ENCODE measurements around the gene UPK2.

Gene UPK2

GRCh38 chr11:118921121-118921928, 34.8 kb upstream of the UPK2 start:
- no peak for TF ChIP-seq FOXP2 (optimal IDR thresholded peaks at IDR 0.05; ENCODE audit: borderline replicate concordance, extremely low read depth, extremely low read length, insufficient read depth)
- TF ChIP-seq POLR2AphosphoS5 (IDR thresholded peaks at IDR 0.05; ENCODE audit: low read depth, low read length), result no peak
- 0 out of 2 replicates have a peak, but pooled peaks have one; percentile 34 for TF ChIP-seq SIN3A (IDR thresholded peaks at IDR 0.05; ENCODE audit: borderline replicate concordance, insufficient read depth, low read length)

DNA sequence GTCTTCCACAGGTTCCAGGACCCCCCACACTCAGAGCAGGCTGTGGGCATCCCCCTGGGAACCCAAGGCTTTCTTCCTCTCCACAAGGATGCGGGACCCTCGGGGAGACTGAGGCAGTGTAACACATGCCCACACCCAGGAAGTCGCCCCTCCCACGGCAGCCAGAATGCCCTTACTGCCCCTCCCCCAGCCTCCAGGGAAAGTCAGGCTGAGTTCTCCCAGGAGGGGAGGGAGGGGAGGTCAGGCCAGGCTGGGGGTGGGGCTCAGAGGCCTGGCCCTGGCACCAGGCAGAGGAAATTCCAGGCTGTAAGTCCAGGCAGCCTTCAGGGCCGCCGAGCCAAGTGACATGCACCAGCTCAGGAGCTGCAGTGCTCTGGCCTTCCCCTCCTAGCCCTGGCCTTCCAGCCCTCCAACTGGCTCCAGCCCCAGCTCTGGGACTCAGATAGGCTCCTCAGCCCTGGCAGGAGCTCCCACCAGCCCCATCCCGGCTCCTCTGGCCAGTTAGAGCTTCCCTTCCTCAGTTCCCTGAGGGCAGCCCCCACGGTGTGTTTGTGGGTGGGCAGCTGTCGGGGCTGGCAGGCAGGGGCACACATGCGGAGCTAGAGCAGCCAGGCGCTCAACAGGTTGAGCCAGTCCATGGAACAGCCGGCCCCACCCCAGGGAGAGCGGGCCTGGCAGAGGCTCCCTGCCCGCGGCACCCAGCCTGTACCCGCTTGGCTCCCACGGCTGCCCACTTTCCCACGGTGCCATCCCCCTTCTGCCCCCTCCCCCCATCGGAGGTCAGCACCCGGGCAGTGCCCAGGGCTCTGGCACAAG, 34.0 kb upstream of the UPK2 start:
- TF ChIP-seq SIN3A (IDR thresholded peaks at IDR 0.05; ENCODE audit: borderline replicate concordance, insufficient read depth, low read length) (no peak), POLR2AphosphoS5 (IDR thresholded peaks at IDR 0.05; ENCODE audit: low read depth, low read length) (no peak), REST (IDR thresholded peaks at IDR 0.05; ENCODE audit: insufficient read depth in 1 of 2, low read depth in 2 of 2, low read length in 2 of 2) (no peak), TAF1 (IDR thresholded peaks at IDR 0.05; ENCODE audit: borderline replicate concordance, insufficient read depth, low read length) (no peak), FOXP2 (optimal IDR thresholded peaks at IDR 0.05; ENCODE audit: borderline replicate concordance, extremely low read depth, extremely low read length, insufficient read depth) (no peak)

DNA sequence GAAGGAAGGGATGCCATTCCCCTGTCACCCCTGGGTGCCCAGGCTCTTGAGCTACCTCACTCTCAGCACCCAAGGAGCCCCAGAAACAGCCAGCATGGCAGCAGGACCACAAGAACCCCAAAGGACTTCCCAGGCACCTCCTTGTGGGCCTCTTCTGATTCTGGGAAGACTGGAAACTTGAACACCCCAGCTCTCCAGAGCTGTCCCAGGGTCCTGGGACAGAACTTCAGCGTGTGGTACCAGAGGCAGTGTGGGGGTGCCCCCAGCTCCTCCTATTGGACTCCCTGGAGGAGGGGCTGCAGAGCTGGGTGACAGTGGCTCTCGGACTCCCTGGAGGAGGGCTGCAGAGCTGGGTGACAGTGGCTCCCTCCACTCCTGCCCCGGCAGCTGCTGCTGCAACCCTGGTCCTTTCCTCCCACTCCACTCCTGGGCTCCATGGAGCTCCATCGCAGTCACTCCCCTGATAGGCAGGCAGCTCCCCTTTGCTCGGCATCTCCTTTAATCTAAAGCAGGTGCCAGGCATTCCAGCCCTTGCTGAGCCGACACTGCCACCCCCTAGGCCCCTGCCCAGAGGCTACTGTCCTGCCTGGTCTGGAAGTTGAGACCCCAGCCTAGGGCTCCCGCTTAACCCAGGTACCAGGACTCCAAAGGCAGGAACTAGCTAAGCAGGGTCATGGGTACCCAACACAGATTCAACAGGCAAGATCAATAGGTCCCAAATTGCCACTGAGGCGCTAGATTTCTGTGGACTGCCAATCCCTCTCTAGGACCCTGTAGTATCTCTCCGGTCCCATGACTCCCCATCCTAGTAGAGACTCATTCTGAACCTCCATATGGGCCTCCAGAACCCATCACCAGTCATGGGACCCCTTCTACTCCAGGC, 33.1 kb upstream of the UPK2 start:
- no peak for TF ChIP-seq TAF1 (IDR thresholded peaks at IDR 0.05; ENCODE audit: borderline replicate concordance, insufficient read depth, low read length)
- no peak for TF ChIP-seq SIN3A (IDR thresholded peaks at IDR 0.05; ENCODE audit: borderline replicate concordance, insufficient read depth, low read length)
- no peak for TF ChIP-seq REST (IDR thresholded peaks at IDR 0.05; ENCODE audit: insufficient read depth in 1 of 2, low read depth in 2 of 2, low read length in 2 of 2)
- no peak for TF ChIP-seq POLR2AphosphoS5 (IDR thresholded peaks at IDR 0.05; ENCODE audit: low read depth, low read length)
- TF ChIP-seq FOXP2 (optimal IDR thresholded peaks at IDR 0.05; ENCODE audit: borderline replicate concordance, extremely low read depth, extremely low read length, insufficient read depth), result no peak

DNA sequence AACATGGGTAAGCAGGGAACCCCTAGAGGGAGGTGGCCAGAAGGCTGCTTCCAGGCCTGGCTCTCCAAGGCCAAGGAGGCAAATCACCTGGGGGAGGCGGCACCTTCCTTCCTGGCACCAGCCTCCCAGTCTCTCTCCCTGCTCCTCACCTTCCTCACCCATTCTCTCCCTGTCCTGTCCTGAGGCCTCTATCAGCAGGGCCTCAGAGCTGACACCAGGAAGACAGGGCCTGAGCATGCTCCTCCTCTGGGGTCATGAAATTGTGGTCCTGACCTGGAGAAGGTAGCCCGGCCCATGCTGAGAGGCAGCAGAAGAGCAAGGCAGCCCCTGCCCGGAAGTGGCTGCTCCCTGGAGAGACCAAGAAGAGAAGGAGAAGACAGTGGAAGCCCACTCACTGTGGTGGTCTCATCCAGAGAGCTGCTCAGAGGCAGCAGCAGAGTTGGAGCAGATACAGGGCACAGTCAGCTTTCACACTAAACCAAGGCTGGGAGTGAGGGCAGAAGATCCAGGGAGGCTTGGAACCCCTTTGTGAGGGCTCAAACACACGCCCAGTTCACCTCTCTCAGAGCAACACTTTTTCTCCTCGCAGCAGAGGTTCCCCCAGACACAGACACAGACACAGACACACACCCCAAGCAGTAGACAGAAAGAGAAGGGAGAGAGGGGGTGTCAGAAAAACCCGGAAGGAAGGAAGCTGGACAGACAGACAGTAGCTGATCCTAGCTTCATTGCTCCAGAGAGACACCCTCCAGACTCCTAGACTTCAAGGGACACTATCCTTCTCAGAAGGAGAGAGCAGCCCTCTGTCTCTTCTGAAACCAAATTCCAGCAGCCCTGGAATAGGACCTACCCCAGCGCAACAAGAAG, 32.1 kb upstream of the UPK2 start:
- TF ChIP-seq TAF1 (IDR thresholded peaks at IDR 0.05; ENCODE audit: borderline replicate concordance, insufficient read depth, low read length), result no peak
- peak; percentile 18; the same call in 1 of the 2 replicates for TF ChIP-seq SIN3A (IDR thresholded peaks at IDR 0.05; ENCODE audit: borderline replicate concordance, insufficient read depth, low read length)

DNA sequence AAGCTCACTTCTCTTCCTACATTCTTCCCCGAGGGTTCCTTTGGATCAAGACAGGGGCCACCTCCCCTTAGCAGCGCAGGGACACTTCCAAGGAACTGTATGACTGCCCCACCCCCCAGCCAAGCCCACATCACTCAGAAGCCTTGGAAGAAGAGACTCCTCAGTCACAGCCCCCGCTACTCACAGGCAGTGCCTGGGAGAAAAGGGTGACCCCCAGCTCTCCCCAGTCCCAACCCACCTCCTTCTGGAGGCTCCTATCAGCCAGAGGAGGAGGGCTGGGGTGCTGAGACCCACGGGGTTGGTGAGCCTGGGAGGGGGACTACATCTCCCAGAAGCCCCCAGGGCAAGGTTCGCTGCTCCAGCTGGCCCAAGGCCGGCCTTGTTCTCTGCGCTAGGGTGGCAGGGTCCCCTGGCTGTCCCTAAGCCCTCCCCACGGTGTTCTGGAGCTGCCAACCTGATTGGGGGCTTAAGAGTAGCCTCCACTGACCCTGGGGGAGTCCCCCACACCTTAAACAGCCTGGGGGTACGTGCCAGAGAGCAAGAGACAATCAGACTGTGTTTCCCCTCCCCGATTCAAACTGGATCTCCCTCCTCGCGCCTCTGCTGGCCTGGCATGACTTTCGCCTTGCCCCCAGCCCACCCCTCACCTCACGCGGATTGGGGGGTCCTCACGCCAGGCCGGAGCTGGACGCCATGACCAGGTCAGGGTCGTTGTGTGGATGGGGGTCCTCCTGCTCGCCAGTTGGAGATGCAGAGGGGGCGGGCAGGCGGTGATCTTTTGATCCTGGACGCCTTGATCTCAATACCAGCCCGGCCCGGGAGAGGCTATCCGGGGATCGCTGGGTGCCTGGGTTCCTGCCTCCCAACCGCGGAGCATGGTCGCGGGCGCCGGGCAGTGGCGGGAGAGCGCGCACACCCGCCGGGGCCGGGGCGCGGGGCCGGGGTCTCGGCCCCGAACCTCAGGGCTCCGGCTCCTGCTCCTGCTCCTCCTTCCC, 31.2 kb upstream of the UPK2 start:
- TF ChIP-seq TAF1 (IDR thresholded peaks at IDR 0.05; ENCODE audit: borderline replicate concordance, insufficient read depth, low read length) (no peak), SIN3A (IDR thresholded peaks at IDR 0.05; ENCODE audit: borderline replicate concordance, insufficient read depth, low read length) (no peak; the same call in 1 of the 2 replicates), POLR2AphosphoS5 (IDR thresholded peaks at IDR 0.05; ENCODE audit: low read depth, low read length) (no peak), FOXP2 (optimal IDR thresholded peaks at IDR 0.05; ENCODE audit: borderline replicate concordance, extremely low read depth, extremely low read length, insufficient read depth) (no peak), REST (IDR thresholded peaks at IDR 0.05; ENCODE audit: insufficient read depth in 1 of 2, low read depth in 2 of 2, low read length in 2 of 2) (no peak)
